Measurements from ENCODE around the gene DFFA.
"Not testable (repeated sequence)": the region's sequence is repeated elsewhere in the genome, so short reads cannot be mapped to it uniquely, and the experiment has no call there.

DNA sequence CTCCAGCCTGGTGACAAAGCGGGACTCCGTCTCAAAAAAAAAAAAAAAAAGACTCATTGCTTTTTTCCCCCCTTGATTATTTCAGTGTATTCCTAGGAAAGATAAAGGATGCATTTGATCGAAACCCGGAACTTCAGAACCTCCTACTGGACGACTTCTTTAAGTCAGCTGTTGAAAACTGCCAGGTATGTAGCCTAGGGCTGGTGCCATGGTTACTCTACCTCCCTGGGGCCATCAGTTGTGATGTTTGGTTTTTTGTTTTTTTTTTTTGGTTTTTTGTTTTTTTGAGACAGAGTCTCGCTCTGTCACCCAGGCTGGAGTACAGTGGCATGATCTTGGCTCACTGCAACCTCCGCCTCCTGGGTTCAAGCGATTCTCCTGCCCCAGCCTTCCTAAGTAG is 53.6 kb downstream of the DFFA start:
- TF ChIP-seq, protein P1, sequence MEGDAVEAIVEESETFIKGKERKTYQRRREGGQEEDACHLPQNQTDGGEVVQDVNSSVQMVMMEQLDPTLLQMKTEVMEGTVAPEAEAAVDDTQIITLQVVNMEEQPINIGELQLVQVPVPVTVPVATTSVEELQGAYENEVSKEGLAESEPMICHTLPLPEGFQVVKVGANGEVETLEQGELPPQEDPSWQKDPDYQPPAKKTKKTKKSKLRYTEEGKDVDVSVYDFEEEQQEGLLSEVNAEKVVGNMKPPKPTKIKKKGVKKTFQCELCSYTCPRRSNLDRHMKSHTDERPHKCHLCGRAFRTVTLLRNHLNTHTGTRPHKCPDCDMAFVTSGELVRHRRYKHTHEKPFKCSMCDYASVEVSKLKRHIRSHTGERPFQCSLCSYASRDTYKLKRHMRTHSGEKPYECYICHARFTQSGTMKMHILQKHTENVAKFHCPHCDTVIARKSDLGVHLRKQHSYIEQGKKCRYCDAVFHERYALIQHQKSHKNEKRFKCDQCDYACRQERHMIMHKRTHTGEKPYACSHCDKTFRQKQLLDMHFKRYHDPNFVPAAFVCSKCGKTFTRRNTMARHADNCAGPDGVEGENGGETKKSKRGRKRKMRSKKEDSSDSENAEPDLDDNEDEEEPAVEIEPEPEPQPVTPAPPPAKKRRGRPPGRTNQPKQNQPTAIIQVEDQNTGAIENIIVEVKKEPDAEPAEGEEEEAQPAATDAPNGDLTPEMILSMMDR (IDR thresholded peaks at IDR 0.05; ENCODE audit: poor library complexity): not testable (repeated sequence)
- TF ChIP-seq EZH2phosphoT487 (IDR thresholded peaks at IDR 0.05; ENCODE audit: low read depth, severe bottlenecking, unreplicated experiment): not testable (repeated sequence)
